SK-N-SH treated with all-trans-retinoic acid at 6 μM for 48 hours (cell line): Measurements from ENCODE around the gene PLPPR4.
"Not testable (repeated sequence)": the region's sequence is repeated elsewhere in the genome, so short reads cannot be mapped to it uniquely, and the experiment has no call there.

Source experiments
- CSDC2 ChIP-seq: fragments of 250-450 bp; sonication (Bioruptor Pico); IDR thresholded peaks from 2 replicates; pipeline ENCODE4 v1.5.0; 2020; ENCODE audit warnings: mild to moderate bottlenecking, moderate library complexity
- OSR1 ChIP-seq: fragments of 250-450 bp; sonication (Bioruptor Pico); IDR thresholded peaks from 2 replicates; pipeline ENCODE4 v1.8.0; 2022; ENCODE audit warnings: moderate library complexity, mild to moderate bottlenecking, inconsistent platforms
- POU6F1 ChIP-seq: fragments of 250-450 bp; sonication (Bioruptor Pico); IDR thresholded peaks from 2 replicates; pipeline ENCODE4 v1.8.0; 2021; ENCODE audit warnings: low read depth, mild to moderate bottlenecking, moderate library complexity, borderline replicate concordance
- TCF4 ChIP-seq: fragments of 250-450 bp; sonication (Bioruptor Pico); IDR thresholded peaks from 2 replicates; pipeline ENCODE4 v1.8.0; 2021; ENCODE audit warnings: mild to moderate bottlenecking, moderate library complexity, borderline replicate concordance
- TSHZ2 ChIP-seq: fragments of 250-450 bp; sonication (Bioruptor Pico); IDR thresholded peaks from 2 replicates; pipeline ENCODE4 v1.5.0; 2020; ENCODE audit warnings: mild to moderate bottlenecking, moderate library complexity
- ZFP3 ChIP-seq: fragments of 250-450 bp; sonication (Bioruptor Pico); IDR thresholded peaks from 2 replicates; pipeline ENCODE4 v1.5.0; 2020; ENCODE audit warnings: mild to moderate bottlenecking, moderate library complexity
- ZFP30 ChIP-seq: fragments of 450-650 bp; formaldehyde crosslinking; IDR thresholded peaks from 2 replicates; pipeline ENCODE4 v1.5.0; 2022; ENCODE audit warnings: mild to moderate bottlenecking, moderate library complexity
- ZNF565 ChIP-seq: fragments of 450-650 bp; formaldehyde crosslinking; conservative IDR thresholded peaks from 2 replicates; pipeline ENCODE4 v1.5.0; 2020; ENCODE audit warnings: low read depth, mild to moderate bottlenecking, moderate library complexity
- ZNF8 ChIP-seq: fragments of 450-650 bp; formaldehyde crosslinking; IDR thresholded peaks from 2 replicates; pipeline ENCODE4 v1.5.0; 2020; ENCODE audit warnings: mild to moderate bottlenecking, moderate library complexity
- TF ChIP-seq, protein P1 (sequence below): fragments of 250-450 bp; sonication (Bioruptor Pico); IDR thresholded peaks from 2 replicates; pipeline ENCODE4 v1.8.0; 2020; ENCODE audit warnings: mild to moderate bottlenecking, moderate library complexity, borderline replicate concordance

GRCh38 chr1:99260402-99260801 is 3.9 kb upstream of the PLPPR4 start:
- TF ChIP-seq CSDC2; ZNF8 (CRISPR knock-in tag); OSR1 (CRISPR knock-in tag); ZFP30 (CRISPR knock-in tag); ZNF565 (CRISPR knock-in tag); ZFP3 (CRISPR knock-in tag); TSHZ2 (CRISPR knock-in tag); POU6F1 (CRISPR knock-in tag); TCF4: not testable (repeated sequence)
- TF ChIP-seq, protein P1, sequence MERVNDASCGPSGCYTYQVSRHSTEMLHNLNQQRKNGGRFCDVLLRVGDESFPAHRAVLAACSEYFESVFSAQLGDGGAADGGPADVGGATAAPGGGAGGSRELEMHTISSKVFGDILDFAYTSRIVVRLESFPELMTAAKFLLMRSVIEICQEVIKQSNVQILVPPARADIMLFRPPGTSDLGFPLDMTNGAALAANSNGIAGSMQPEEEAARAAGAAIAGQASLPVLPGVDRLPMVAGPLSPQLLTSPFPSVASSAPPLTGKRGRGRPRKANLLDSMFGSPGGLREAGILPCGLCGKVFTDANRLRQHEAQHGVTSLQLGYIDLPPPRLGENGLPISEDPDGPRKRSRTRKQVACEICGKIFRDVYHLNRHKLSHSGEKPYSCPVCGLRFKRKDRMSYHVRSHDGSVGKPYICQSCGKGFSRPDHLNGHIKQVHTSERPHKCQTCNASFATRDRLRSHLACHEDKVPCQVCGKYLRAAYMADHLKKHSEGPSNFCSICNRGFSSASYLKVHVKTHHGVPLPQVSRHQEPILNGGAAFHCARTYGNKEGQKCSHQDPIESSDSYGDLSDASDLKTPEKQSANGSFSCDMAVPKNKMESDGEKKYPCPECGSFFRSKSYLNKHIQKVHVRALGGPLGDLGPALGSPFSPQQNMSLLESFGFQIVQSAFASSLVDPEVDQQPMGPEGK (CRISPR knock-in tag), result not testable (repeated sequence)
